SU-DHL-6 (cell line): ENCODE measurements around the gene IL11.
A peak's percentile ranks its signal among the peaks of the same experiment; 100 is the strongest.
"Not testable (repeated sequence)": the region's sequence is repeated elsewhere in the genome, so short reads cannot be mapped to it uniquely, and the experiment has no call there.

Source experiments
- H2AFZ ChIP-seq: fragments of 200-600 bp; sonication (generic); 2 replicates; pipeline ENCODE4 v1.6.1; 2014; ENCODE audit warnings: low read depth, mild to moderate bottlenecking, moderate library complexity, mixed read lengths, antibody characterized with exemption, low read length; ENCODE audit not compliant: severe bottlenecking
- H3F3A ChIP-seq: fragments of 200-600 bp; shearing (Covaris generic); 2 replicates; pipeline ENCODE4 v1.6.0; 2016; ENCODE audit warnings: antibody characterized with exemption, mild to moderate bottlenecking; ENCODE audit not compliant: insufficient read depth
- H3K27ac ChIP-seq: fragments of 200-600 bp; sonication (generic); 2 replicates; pipeline ENCODE4 v1.5.1; 2016; ENCODE audit warnings: low read depth, mild to moderate bottlenecking, low read length, moderate library complexity, mixed read lengths
- H3K27me3 ChIP-seq: fragments of 200-600 bp; sonication (generic), shearing (Covaris generic); 2 replicates; pipeline ENCODE4 v1.6.0; 2014; ENCODE audit warnings: mild to moderate bottlenecking, low read length
- H3K36me3 ChIP-seq: fragments of 200-600 bp; sonication (generic); 2 replicates; pipeline ENCODE4 v1.6.1; 2014; ENCODE audit warnings: mild to moderate bottlenecking, low read length, mixed read lengths
- H3K4me2 ChIP-seq: fragments of 300-600, 200-600 bp; shearing (Covaris generic), sonication (generic); 2 replicates; pipeline ENCODE4 v1.6.0; 2014; ENCODE audit warnings: low read length, low read depth, mild to moderate bottlenecking; ENCODE audit not compliant: poor library complexity, severe bottlenecking
- H3K4me3 ChIP-seq: fragments of 200-600 bp; sonication (generic); 2 replicates; pipeline ENCODE4 v1.5.1; 2014; ENCODE audit warnings: antibody characterized with exemption, low read length, mild to moderate bottlenecking, mixed read lengths; ENCODE audit not compliant: insufficient read depth, poor library complexity, severe bottlenecking
- H3K79me2 ChIP-seq: fragments of 200-600 bp; sonication (generic); 2 replicates; pipeline ENCODE4 v1.6.1; 2014; ENCODE audit warnings: mild to moderate bottlenecking, low read length, moderate library complexity; ENCODE audit not compliant: insufficient read depth
- H3K9ac ChIP-seq: fragments of 200-600 bp; sonication (generic); 2 replicates; pipeline ENCODE4 v1.7.0; 2014; ENCODE audit warnings: mild to moderate bottlenecking, low read length
- H3K9me2 ChIP-seq: fragments of 200-600 bp; sonication (generic); replicated peaks from 2 replicates; pipeline ENCODE4 v1.6.1; 2014; ENCODE audit warnings: low read length; ENCODE audit not compliant: insufficient read depth
- H3K9me3 ChIP-seq: fragments of 200-600 bp; sonication (generic); 2 replicates; pipeline ENCODE4 v1.6.1; 2014; ENCODE audit warnings: low read length, mixed read lengths; ENCODE audit not compliant: insufficient read depth
- H4K20me1 ChIP-seq: fragments of 200-600 bp; sonication (generic); 2 replicates; pipeline ENCODE4 v1.6.1; 2014; ENCODE audit warnings: low read depth, mild to moderate bottlenecking, antibody characterized with exemption, low read length, moderate library complexity, mixed read lengths
- CTCF ChIP-seq: fragments of 200-600 bp; sonication (generic); IDR thresholded peaks from one replicate; pipeline ENCODE4 v1.5.1; 2017; ENCODE audit warnings: antibody characterized with exemption, mild to moderate bottlenecking, low read length, moderate library complexity; ENCODE audit not compliant: insufficient read depth, poor library complexity, severe bottlenecking
- EZH2phosphoT487 ChIP-seq: fragments of 200-600 bp; sonication (generic), shearing (Covaris generic); conservative IDR thresholded peaks from 2 replicates; pipeline ENCODE4 v1.6.1; 2018; ENCODE audit warnings: mild to moderate bottlenecking, antibody characterized with exemption, low read length, moderate library complexity, mixed read lengths

IL11 gene

GRCh38 chr19:55410168-55410567, 39.9 kb upstream of the IL11 start:
- H3K9me3 ChIP-seq = no peaks in the 10 kb centered on the region
- H3K79me2 ChIP-seq = peaks cover 22% of the 10 kb centered on the region
- TF ChIP-seq CTCF (no peak), EZH2phosphoT487 (no peak)
- H3K9me2 ChIP-seq = no peaks in the 10 kb centered on the region
- no peak overlapping the region for H3K4me3 ChIP-seq
- H4K20me1 ChIP-seq = peaks cover 12% of the 10 kb centered on the region
- peaks cover 15% of the 10 kb centered on the region for H3K36me3 ChIP-seq
- H2AFZ ChIP-seq = no peak overlapping the region
- H3K9ac ChIP-seq = no peak overlapping the region
- 0 out of 2 replicates have a peak, but pooled peaks cover 4% of the 10 kb centered on the region for H3K27me3 ChIP-seq
- no peak overlapping the region for H3K4me2 ChIP-seq
- no peaks in the 10 kb centered on the region; the same call in 1 of the 2 replicates for H3F3A ChIP-seq
- no peak overlapping the region for H3K27ac ChIP-seq

- not testable (repeated sequence) for H3K9me2 ChIP-seq, H3K27ac ChIP-seq, H2AFZ ChIP-seq, H3K9me3 ChIP-seq, H3F3A ChIP-seq, H3K4me2 ChIP-seq, H3K27me3 ChIP-seq, H3K4me3 ChIP-seq, H3K9ac ChIP-seq
- Histone ChIP-seq H3K36me3 (peaks cover 19% of the 10 kb centered on the region), H3K79me2 (peaks cover 22% of the 10 kb centered on the region), H4K20me1 (peaks cover 12% of the 10 kb centered on the region)
These were observed 38.9 kb upstream of the IL11 start for GRCh38 chr19:55409179-55409578.

- peak overlapping the region; percentile 23; the same call in 1 of the 2 replicates for H3K9ac ChIP-seq
- H3K79me2 ChIP-seq = peaks cover 22% of the 10 kb centered on the region
- peaks cover under 1% of the 10 kb centered on the region; the same call in 1 of the 2 replicates for H3F3A ChIP-seq
- H3K4me3 ChIP-seq = peak overlapping the region; percentile 31
- H3K36me3 ChIP-seq = peaks cover 23% of the 10 kb centered on the region
- H3K9me3 ChIP-seq = no peaks in the 10 kb centered on the region
- H3K27ac ChIP-seq = peak overlapping the region; percentile 97
- peak overlapping the region; percentile 60 for H3K4me2 ChIP-seq
- peak overlapping the region; percentile 49 for H2AFZ ChIP-seq
- no peak for TF ChIP-seq CTCF
- no peak for TF ChIP-seq EZH2phosphoT487
- H4K20me1 ChIP-seq = peaks cover 15% of the 10 kb centered on the region
- H3K9me2 ChIP-seq = no peaks in the 10 kb centered on the region
- H3K27me3 ChIP-seq = 0 out of 2 replicates have a peak, but pooled peaks cover 4% of the 10 kb centered on the region
These were observed 38.2 kb upstream of the IL11 start for GRCh38 chr19:55408533-55408872.

- H3K4me3 ChIP-seq = peak overlapping the region; percentile 95
- peak overlapping the region; percentile 49 for H2AFZ ChIP-seq
- TF ChIP-seq CTCF = no peak
- TF ChIP-seq EZH2phosphoT487 = no peak
These were observed 37.7 kb upstream of the IL11 start for GRCh38 chr19:55407800-55408532.

GRCh38 chr19:55407550-55407799, 37.2 kb upstream of the IL11 start, which contains the start of gene UBE2S:
Gene UBE2S (minus strand): TSS chr19:55407788. CDS start chr19:55407589, 199 bp downstream.
- peaks cover 22% of the 10 kb centered on the region for H4K20me1 ChIP-seq
- H3K9me3 ChIP-seq, H3K9me2 ChIP-seq, H3K27me3 ChIP-seq, H3F3A ChIP-seq: not testable (repeated sequence)
- peaks cover 22% of the 10 kb centered on the region for H3K79me2 ChIP-seq
- H3K4me2 ChIP-seq = peak within 1 kb of the TSS; percentile 68
- peak within 1 kb of the TSS; percentile 49 for H2AFZ ChIP-seq
- peak within 1 kb of the TSS; percentile 95 for H3K4me3 ChIP-seq
- H3K9ac ChIP-seq = peak within 1 kb of the TSS; percentile 100
- peaks cover 32% of the 10 kb centered on the region for H3K36me3 ChIP-seq
- H3K27ac ChIP-seq = peak within 1 kb of the TSS; percentile 97

More at GRCh38 chr19:55407800-55408532, 37.7 kb upstream of the IL11 start:
- Histone ChIP-seq H3K27me3 (0 out of 2 replicates have a peak, but pooled peaks cover 4% of the 10 kb centered on the region), H3K36me3 (peaks cover 28% of the 10 kb centered on the region), H3K27ac (peak overlapping the region; percentile 97), H3K79me2 (peaks cover 22% of the 10 kb centered on the region), H3K9ac (peak overlapping the region; percentile 100), H3K4me2 (peak overlapping the region; percentile 68), H3K9me2 (no peaks in the 10 kb centered on the region), H3K9me3 (no peaks in the 10 kb centered on the region), H4K20me1 (peaks cover 18% of the 10 kb centered on the region), H3F3A (peaks cover 6% of the 10 kb centered on the region; the same call in 1 of the 2 replicates)
